Stimulated activated naive CD8-positive, alpha-beta T cell treated with anti-CD3 and anti-CD28 coated beads, Interleukin-15, Interleukin-2, amounts not matched to agents 100 ng/mL and 50 ng/mL, for 24 hours (primary cell): ENCODE measurements around the gene RIT1.
"Not testable (repeated sequence)": the region's sequence is repeated elsewhere in the genome, so short reads cannot be mapped to it uniquely, and the experiment has no call there.

Experiments used
- H3K27ac Mint-ChIP-seq: one replicate; pipeline ENCODE4 v1.8.0; 2021; ENCODE audit warnings: mild to moderate bottlenecking, mixed read lengths
- H3K27me3 Mint-ChIP-seq: one replicate; pipeline ENCODE4 v1.8.0; 2021; ENCODE audit warnings: mixed read lengths
- H3K36me3 Mint-ChIP-seq: one replicate; pipeline ENCODE4 v1.8.0; 2021; ENCODE audit warnings: low read depth, mixed read lengths
- H3K4me1 Mint-ChIP-seq: one replicate; pipeline ENCODE4 v1.8.0; 2021; ENCODE audit warnings: low read depth, mixed read lengths
- H3K4me3 Mint-ChIP-seq: one replicate; pipeline ENCODE4 v1.8.0; 2021; ENCODE audit warnings: mild to moderate bottlenecking, mixed read lengths
- H3K9me3 Mint-ChIP-seq: one replicate; pipeline ENCODE4 v1.8.0; 2021; ENCODE audit warnings: mixed read lengths

Gene RIT1

DNA sequence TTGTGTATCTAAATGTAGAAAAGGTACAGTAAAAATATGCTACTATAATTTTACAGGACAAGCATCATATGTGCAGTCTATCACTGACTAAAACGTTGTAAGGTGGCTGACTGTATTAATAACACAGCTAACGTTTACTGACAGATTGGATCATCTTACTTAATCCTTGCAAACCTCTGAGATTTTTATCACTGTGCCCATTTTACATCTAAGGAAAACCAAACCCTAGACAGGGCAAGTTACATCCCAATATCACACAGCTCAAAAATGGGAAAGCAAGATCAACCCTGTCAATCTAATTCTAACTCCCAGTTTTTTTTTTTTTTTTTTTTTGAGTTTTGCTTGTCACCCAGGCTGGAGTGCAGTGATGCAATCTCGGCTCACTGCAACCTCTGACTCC is 7.5 kb upstream of the RIT1 start:
- H3K27me3 Mint-ChIP-seq: no peaks in the 10 kb centered on the region
- H3K27ac Mint-ChIP-seq: no peak overlapping the region
- peaks cover 80% of the 10 kb centered on the region for H3K36me3 Mint-ChIP-seq
- no peaks in the 10 kb centered on the region for H3K9me3 Mint-ChIP-seq
- H3K4me1 Mint-ChIP-seq: no peaks in the 10 kb centered on the region
- H3K4me3 Mint-ChIP-seq: no peak overlapping the region

DNA sequence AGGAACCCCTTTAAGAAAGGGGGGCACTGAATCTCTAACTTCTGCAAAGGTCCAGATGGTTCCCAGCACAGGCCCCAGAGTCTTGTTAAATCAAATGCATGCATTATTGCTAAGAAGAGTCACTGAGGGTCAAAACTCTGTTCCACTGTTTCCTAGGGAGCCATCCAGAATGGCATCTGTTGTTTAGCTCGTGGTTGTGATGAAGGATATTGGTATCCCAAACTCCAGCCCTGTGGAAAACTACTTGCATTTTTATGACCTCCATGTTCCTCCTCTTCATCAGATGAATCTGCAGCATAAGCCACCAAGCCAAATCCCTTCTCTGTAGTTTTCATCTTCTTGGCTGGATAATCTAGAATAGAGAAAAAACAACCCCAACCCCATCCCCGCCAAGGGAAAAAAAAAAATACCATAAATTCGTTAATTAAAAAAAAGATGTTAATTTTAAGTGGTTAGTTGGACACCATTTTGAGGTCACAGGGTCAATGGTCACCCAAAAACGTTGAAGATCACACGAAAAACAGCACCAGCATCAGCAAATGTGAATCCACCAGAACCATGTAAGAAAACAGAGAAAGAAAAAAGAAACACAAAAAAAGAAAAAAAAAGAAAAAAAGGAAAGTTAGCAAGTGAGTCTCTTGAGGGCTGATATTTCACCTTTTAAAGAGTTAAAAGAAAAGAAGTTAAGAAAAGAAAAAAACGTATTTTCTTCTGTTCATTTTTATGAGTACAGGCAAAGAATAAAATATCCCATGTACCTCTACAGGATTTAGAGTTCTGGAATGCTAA is 3.0 kb upstream of the RIT1 start:
- peaks cover 26% of the 10 kb centered on the region for H3K4me1 Mint-ChIP-seq
- peak overlapping the region; percentile 63 for H3K27ac Mint-ChIP-seq
- H3K27me3 Mint-ChIP-seq: no peaks in the 10 kb centered on the region
- no peak overlapping the region for H3K4me3 Mint-ChIP-seq
- H3K9me3 Mint-ChIP-seq: no peaks in the 10 kb centered on the region
- H3K36me3 Mint-ChIP-seq: peaks cover 80% of the 10 kb centered on the region

DNA sequence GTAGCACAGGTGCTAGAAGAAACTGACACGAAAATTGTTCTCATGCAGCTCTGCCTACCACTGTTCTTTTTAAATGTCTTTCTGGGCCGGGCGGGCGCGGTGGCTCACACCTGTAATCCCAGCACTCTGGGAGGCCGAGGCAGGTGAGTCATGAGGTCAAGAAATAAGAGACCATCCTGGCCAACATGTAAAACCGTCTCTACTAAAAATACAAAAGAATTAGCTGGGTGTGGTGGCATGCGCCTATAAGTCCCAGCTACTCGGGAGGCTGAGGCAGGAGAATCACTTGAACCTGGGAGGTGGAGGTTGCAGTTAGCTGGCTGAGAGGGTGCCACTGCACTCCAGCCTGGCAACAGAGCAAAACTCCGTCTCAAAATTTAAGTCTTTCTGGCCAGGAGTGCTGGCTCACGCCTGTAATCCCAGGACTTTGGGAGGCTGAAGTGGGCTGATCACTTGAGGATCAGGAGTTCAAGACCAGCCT is 947 bp upstream of the RIT1 start:
- Mint-ChIP-seq H3K4me3 (peak overlapping the region; percentile 82), H3K36me3 (peaks cover 81% of the 10 kb centered on the region), H3K9me3 (no peaks in the 10 kb centered on the region), H3K27ac (peak overlapping the region; percentile 94), H3K4me1 (peaks cover 26% of the 10 kb centered on the region), H3K27me3 (no peaks in the 10 kb centered on the region)

DNA sequence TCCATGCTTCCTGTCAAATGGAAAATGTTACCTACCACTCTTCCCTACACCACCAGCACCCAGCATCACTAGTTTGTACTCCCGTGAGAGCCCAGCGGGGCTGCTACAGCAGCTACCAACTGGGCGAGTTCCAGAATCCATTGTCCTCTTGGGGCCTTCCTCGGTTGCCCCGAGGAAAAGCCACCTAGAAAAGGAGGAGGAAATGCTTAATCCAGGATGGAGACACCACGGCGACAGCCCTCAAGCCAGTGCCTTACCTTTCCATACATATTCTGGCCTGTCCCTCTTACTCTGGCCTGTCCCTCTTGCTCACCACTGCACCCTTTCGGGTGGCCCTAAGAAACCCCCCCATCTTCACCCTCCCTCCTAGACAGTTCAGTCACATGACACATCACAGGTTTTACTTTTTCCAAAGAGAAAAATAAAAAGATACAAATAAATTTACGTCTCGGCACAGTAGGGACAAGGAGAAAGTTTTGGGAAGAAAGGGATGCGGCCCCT is 478 bp downstream of the RIT1 start:
- H3K27ac Mint-ChIP-seq: peak overlapping the region; percentile 94
- H3K9me3 Mint-ChIP-seq: no peaks in the 10 kb centered on the region
- no peaks in the 10 kb centered on the region for H3K27me3 Mint-ChIP-seq
- peaks cover 26% of the 10 kb centered on the region for H3K4me1 Mint-ChIP-seq
- peaks cover 71% of the 10 kb centered on the region for H3K36me3 Mint-ChIP-seq
- peak overlapping the region; percentile 82 for H3K4me3 Mint-ChIP-seq

DNA sequence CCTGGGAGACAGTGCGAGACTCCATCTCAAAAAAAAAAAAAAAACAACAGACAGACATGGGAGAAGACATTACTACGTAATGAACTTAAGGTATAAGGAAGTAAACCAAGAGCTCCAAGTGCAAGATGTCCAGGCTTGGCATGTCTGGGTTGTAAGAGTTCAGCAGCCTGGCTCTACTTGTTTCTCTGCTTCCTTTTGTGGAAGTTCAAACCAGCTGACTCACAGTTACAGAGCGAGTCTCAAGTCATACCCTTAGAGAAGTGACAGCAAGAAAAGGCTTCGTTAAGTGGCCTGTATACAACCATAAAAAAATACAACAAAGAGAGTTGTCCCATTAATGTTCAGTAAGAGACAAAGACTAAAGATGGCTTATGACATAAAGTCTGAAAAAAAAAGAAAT is 1.3 kb downstream of the RIT1 start:
- H3K4me1 Mint-ChIP-seq: peaks cover 26% of the 10 kb centered on the region
- H3K9me3 Mint-ChIP-seq: no peaks in the 10 kb centered on the region
- H3K36me3 Mint-ChIP-seq: peaks cover 67% of the 10 kb centered on the region
- peak overlapping the region; percentile 82 for H3K4me3 Mint-ChIP-seq
- H3K27me3 Mint-ChIP-seq: no peaks in the 10 kb centered on the region
- H3K27ac Mint-ChIP-seq: peak overlapping the region; percentile 63

DNA sequence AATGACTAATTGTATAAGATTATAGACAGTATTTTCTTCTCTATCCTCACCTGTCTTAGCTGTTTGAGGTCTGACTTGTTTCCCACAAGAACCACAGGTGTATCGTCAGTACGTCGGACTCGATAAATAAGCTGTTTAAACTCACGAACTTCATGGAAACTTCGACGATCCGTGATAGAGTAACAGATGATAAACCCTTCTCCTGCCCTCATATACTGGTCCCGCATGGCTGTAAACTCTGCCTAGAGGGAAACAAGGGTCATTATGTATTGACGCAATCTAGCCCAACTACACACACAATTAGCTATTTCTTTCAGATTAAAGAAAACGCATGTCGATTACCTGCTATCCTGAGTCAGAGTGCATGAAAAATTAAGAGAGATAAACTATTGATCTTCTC is 6.9 kb downstream of the RIT1 start:
- H3K4me3 Mint-ChIP-seq: no peak overlapping the region
- no peak overlapping the region for H3K27ac Mint-ChIP-seq
- H3K4me1 Mint-ChIP-seq: peaks cover under 1% of the 10 kb centered on the region
- H3K9me3 Mint-ChIP-seq: no peaks in the 10 kb centered on the region
- no peaks in the 10 kb centered on the region for H3K27me3 Mint-ChIP-seq
- peaks cover 61% of the 10 kb centered on the region for H3K36me3 Mint-ChIP-seq

DNA sequence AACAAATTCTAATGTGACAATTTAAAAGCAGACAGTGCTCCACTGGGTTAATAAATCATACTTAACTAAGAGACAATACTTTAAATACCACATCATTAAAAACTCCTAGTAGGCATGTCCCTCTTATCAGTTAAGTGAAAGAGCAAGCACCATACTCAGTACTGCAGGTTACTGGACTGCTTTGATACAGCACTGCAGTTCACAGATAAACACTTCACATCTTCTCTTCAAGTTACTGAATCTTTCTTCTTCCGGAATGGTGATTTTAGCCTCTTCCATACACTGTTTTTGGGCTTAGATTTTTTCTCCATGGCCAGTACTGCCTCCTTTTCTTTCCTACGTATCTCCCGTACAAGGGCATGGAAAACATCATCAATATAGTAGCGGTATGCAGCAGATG is 11.0 kb downstream of the RIT1 start:
- Mint-ChIP-seq H3K4me1 (no peaks in the 10 kb centered on the region), H3K27ac (no peak overlapping the region), H3K27me3 (no peaks in the 10 kb centered on the region), H3K9me3 (no peaks in the 10 kb centered on the region), H3K4me3 (no peak overlapping the region), H3K36me3 (peaks cover 56% of the 10 kb centered on the region)

DNA sequence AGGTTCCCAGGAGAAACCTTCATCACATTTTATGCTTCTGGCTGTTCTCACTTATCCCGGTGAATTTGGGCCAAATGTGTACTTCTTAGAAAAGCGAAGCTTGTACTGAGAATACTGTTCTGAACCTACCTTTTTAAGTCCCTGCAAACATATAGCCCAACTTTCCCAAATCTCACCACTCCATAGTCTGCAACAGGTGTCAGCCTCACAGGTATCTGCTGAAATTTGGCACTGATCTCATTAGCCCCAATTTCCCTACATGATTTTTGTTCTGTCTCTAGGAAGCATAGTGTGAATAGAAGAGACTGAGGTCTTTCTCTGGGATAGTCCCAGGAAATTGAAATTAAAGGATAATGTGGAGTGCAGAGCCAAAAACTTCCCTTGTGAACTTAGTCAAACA is 11.5 kb downstream of the RIT1 start:
- H3K36me3 Mint-ChIP-seq: peaks cover 54% of the 10 kb centered on the region
- no peaks in the 10 kb centered on the region for H3K9me3 Mint-ChIP-seq
- no peak overlapping the region for H3K27ac Mint-ChIP-seq
- H3K27me3 Mint-ChIP-seq: no peaks in the 10 kb centered on the region
- H3K4me1 Mint-ChIP-seq: no peaks in the 10 kb centered on the region
- H3K4me3 Mint-ChIP-seq: no peak overlapping the region

DNA sequence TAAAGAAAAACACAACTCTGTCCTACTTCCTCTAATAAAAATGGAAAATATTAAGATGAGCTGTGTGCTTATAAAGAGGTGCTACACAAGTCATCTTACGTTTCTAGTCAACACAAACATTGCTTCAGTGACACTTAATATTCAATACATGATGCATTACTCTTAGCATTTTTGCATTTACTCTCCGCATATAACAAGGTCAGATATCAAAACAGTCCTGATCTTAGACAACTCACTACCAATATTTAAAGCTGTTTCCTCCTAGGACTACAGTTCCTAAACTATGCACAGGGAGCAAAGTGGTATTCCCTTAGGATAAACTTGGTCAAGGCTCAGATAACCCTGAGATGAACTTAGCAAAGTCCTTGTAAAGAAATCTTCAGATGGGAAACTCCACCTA is 12.3 kb downstream of the RIT1 start:
- Mint-ChIP-seq H3K4me3 (no peak overlapping the region), H3K27ac (no peak overlapping the region), H3K4me1 (peaks cover 2% of the 10 kb centered on the region), H3K9me3 (no peaks in the 10 kb centered on the region), H3K27me3 (no peaks in the 10 kb centered on the region), H3K36me3 (peaks cover 46% of the 10 kb centered on the region)

DNA sequence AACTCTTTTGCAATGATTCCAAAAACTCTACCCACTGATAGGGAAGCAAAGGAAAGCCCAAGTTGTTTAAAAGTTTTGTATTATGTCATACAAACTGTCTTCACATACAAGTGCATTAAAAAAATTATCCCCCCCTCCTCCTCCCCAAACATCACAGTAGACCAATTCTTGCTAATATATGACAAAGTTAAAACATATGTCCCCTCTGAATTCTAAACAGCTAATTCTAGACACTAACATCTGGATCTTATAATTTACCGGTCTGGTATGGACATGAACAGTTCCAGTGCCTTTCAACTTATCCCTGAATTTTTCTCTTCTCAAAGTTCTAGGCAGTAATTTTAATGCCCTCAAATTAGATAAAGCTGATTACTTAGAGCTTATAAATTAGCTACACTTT is 13.4 kb downstream of the RIT1 start:
- H3K4me3 Mint-ChIP-seq: no peak overlapping the region
- no peaks in the 10 kb centered on the region for H3K9me3 Mint-ChIP-seq
- peaks cover 39% of the 10 kb centered on the region for H3K36me3 Mint-ChIP-seq
- peaks cover 12% of the 10 kb centered on the region for H3K4me1 Mint-ChIP-seq
- peak overlapping the region; percentile 4 for H3K27ac Mint-ChIP-seq
- no peaks in the 10 kb centered on the region for H3K27me3 Mint-ChIP-seq

DNA sequence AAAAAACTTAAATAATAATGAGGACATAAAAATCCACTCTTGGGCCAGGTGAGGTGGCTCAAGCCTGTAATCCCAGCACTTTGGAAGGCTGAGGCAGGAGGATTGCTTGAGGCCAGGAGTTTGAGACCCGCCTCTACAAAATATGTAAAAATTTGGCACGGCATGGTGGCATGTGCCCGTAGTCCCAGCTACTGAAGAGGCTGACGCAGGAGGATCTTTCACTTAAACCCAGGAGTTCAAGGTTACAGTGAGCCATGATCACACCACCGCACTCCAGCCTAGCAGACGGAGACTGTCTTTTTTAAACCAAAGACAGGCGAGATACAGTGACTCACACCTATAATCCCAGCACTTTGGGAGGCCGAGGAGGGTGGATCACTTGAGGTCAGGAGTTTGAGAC is 14.7 kb downstream of the RIT1 start:
- not testable (repeated sequence) for H3K9me3 Mint-ChIP-seq, H3K27me3 Mint-ChIP-seq, H3K4me3 Mint-ChIP-seq, H3K27ac Mint-ChIP-seq
- peaks cover 12% of the 10 kb centered on the region for H3K4me1 Mint-ChIP-seq
- H3K36me3 Mint-ChIP-seq: peaks cover 33% of the 10 kb centered on the region

DNA sequence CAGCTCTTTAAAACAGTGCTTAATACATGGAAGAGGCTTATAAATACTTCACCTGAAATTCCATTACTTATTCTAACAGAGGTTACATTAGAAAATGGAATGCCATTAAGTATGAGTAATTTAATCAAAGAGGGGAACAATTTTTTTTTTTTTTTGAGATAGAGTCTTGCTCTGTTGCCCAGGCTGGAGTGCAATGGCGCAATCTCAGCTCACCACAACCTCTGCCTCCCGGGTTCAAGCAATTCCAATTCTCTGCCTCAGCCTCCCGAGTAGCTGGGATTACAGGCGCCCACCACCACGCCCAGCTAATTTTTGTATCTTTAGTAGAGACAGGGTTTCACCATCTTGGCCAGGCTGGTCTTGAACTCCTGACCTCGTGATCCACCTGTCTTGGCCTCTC is 15.5 kb downstream of the RIT1 start:
- not testable (repeated sequence) for H3K27me3 Mint-ChIP-seq, H3K4me3 Mint-ChIP-seq, H3K9me3 Mint-ChIP-seq, H3K27ac Mint-ChIP-seq
- Mint-ChIP-seq H3K4me1 (peaks cover 12% of the 10 kb centered on the region), H3K36me3 (peaks cover 30% of the 10 kb centered on the region)

DNA sequence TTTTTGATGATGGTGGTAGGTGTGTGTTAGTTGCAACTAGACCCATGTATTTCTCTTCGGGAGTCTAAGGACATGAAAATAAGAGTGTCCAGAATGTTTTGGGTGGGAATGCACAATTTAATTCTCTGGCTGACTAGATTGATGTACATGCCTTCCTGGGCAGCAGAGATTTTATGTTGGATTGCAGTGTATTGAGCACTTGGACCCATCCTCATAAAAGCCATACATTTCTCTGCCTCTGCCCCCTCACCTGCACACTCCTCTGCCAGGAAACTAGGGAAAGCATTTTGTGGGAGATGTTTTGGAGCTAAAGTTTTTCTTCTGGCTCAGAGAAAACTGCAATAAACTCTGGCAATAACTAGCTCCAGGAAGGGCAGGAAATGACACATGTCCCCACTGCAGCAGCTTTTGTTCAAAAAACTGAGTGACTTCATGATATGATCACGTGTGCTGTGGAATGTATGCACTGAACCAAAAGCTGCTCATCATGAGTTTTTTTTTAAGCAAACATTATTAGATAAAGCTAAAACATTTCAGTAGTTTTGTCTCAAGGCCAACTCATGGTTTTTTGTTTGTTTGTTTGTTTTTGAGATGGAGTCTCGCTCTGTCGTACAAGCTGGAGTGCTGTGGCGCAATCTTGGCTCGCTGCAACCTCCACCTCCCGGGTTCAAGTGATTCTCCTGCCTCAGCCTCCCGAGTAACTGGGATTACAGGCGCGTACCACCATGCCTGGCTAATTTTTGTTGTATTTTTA is 17.6 kb downstream of the RIT1 start:
- H3K9me3 Mint-ChIP-seq: no peaks in the 10 kb centered on the region
- peaks cover 12% of the 10 kb centered on the region for H3K4me1 Mint-ChIP-seq
- H3K36me3 Mint-ChIP-seq: peaks cover 9% of the 10 kb centered on the region
- H3K4me3 Mint-ChIP-seq: no peak overlapping the region
- no peaks in the 10 kb centered on the region for H3K27me3 Mint-ChIP-seq
- H3K27ac Mint-ChIP-seq: no peak overlapping the region

DNA sequence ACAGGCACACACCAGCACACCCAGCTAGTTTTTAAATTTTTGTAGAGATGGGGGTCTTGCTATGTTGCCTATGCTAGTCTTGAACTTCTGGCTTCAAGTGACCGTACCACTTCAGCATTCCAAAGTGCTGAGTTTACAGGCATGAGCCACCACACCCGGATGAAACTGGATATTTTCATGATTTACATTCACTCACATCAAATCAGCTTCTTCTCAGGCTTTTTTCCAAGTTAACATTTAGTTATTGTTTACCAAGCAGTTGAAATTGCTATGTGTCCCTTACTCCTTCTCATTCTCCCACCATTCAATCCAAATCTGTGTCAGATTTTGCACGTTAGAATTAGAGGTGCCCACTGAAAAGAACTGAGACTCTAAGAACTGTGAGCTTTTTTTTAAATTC is 18.4 kb downstream of the RIT1 start:
- Mint-ChIP-seq H3K27me3 (no peaks in the 10 kb centered on the region), H3K27ac (no peak overlapping the region), H3K36me3 (peaks cover 5% of the 10 kb centered on the region), H3K4me3 (no peak overlapping the region), H3K4me1 (peaks cover 12% of the 10 kb centered on the region), H3K9me3 (no peaks in the 10 kb centered on the region)

DNA sequence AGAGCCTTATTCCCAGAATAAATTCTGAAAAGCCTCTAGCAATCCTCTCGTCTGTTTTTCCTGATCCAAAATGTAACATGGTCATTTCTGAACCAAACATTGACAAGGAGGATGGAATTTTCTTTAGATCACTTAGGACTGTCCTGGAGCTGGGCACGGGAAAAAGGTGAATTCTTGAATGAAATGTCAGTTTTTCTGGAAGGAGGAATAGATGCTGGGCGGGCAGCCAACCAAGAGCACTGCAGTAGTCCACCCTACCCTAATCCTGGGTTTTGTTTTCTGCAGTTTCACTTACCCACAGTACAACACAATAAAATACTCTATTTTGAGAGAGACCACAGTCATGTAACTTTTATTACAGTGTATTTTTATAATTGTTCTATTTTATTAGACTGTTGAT is 20.9 kb downstream of the RIT1 start:
- no peaks in the 10 kb centered on the region for H3K36me3 Mint-ChIP-seq
- no peaks in the 10 kb centered on the region for H3K27me3 Mint-ChIP-seq
- H3K27ac Mint-ChIP-seq: no peak overlapping the region
- H3K4me3 Mint-ChIP-seq: no peak overlapping the region
- H3K9me3 Mint-ChIP-seq: no peaks in the 10 kb centered on the region
- peaks cover 12% of the 10 kb centered on the region for H3K4me1 Mint-ChIP-seq
